BE2C (cell line): Measurements from ENCODE around the gene AP2A1.

Source experiments
- DNase-seq: peaks from one replicate; pipeline ENCODE4 v3.0.0-alpha.2; 2020
- H3K27me3 ChIP-seq: fragments of 250-450 bp; sonication (Bioruptor Pico); 2 replicates; pipeline ENCODE4 v1.5.1; 2020; ENCODE audit warnings: mild to moderate bottlenecking
- H3K36me3 ChIP-seq: fragments of 250-450 bp; sonication (Bioruptor Pico); 2 replicates; pipeline ENCODE4 v1.5.1; 2020; ENCODE audit warnings: mild to moderate bottlenecking
- H3K4me1 ChIP-seq: fragments of 250-450 bp; sonication (Bioruptor Pico); 2 replicates; pipeline ENCODE4 v1.5.1; 2020
- H3K4me3 ChIP-seq: 2 replicates; pipeline ENCODE4 v1.5.1; 2011; ENCODE audit warnings: low read depth, low read length
- H3K9me3 ChIP-seq: fragments of 250-450 bp; sonication (Bioruptor Pico); 2 replicates; pipeline ENCODE4 v1.5.1; 2020
- TF ChIP-seq, protein P1 (sequence below): IDR thresholded peaks from 2 replicates; pipeline ENCODE4 v1.5.1; 2012; ENCODE audit warnings: mild to moderate bottlenecking, low read depth, low read length

AP2A1 gene

DNA sequence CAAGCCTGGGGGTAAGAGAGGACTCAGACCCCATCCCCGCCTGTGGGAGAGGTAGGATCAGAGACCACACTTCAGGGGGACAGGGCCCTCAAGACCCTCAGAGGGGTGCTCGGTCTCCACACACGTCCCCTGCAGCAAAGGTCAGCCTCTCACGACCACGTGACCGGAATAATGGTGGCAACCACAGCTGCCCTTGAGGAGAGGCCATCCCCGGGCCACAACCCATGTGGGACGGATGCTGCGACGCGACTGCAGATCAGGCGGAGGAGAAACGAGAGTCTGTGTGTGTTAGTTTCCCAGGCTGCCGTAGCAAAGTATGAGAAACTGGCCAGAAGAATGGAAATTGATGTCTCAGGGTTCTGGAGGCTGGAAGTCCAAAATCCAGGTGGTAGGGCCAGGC, 60.2 kb downstream of the AP2A1 start:
- H3K36me3 ChIP-seq = peaks cover 23% of the 10 kb centered on the region
- no peaks in the 10 kb centered on the region for H3K27me3 ChIP-seq
- no peaks in the 10 kb centered on the region; the same call in 1 of the 2 replicates for H3K9me3 ChIP-seq
- DNase-seq = no peak
- H3K4me1 ChIP-seq = no peaks in the 10 kb centered on the region
- no peak overlapping the region for H3K4me3 ChIP-seq
- TF ChIP-seq, protein P1, sequence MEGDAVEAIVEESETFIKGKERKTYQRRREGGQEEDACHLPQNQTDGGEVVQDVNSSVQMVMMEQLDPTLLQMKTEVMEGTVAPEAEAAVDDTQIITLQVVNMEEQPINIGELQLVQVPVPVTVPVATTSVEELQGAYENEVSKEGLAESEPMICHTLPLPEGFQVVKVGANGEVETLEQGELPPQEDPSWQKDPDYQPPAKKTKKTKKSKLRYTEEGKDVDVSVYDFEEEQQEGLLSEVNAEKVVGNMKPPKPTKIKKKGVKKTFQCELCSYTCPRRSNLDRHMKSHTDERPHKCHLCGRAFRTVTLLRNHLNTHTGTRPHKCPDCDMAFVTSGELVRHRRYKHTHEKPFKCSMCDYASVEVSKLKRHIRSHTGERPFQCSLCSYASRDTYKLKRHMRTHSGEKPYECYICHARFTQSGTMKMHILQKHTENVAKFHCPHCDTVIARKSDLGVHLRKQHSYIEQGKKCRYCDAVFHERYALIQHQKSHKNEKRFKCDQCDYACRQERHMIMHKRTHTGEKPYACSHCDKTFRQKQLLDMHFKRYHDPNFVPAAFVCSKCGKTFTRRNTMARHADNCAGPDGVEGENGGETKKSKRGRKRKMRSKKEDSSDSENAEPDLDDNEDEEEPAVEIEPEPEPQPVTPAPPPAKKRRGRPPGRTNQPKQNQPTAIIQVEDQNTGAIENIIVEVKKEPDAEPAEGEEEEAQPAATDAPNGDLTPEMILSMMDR = no peak

- H3K9me3 ChIP-seq = no peaks in the 10 kb centered on the region; the same call in 1 of the 2 replicates
- no peak for DNase-seq
- H3K36me3 ChIP-seq = peaks cover 38% of the 10 kb centered on the region
- TF ChIP-seq, protein P1 = no peak
- H3K4me1 ChIP-seq = no peaks in the 10 kb centered on the region
- no peak overlapping the region for H3K4me3 ChIP-seq
- no peaks in the 10 kb centered on the region for H3K27me3 ChIP-seq
Observed at GRCh38 chr19:49829200-49829599, 62.4 kb downstream of the AP2A1 start.

GRCh38 chr19:49829721-49830120, 62.9 kb downstream of the AP2A1 start:
- Histone ChIP-seq H3K36me3 (peaks cover 39% of the 10 kb centered on the region), H3K4me3 (no peak overlapping the region), H3K9me3 (no peaks in the 10 kb centered on the region; the same call in 1 of the 2 replicates), H3K27me3 (no peaks in the 10 kb centered on the region), H3K4me1 (no peaks in the 10 kb centered on the region)
- TF ChIP-seq, protein P1 = no peak
- DNase-seq = no peak

DNA sequence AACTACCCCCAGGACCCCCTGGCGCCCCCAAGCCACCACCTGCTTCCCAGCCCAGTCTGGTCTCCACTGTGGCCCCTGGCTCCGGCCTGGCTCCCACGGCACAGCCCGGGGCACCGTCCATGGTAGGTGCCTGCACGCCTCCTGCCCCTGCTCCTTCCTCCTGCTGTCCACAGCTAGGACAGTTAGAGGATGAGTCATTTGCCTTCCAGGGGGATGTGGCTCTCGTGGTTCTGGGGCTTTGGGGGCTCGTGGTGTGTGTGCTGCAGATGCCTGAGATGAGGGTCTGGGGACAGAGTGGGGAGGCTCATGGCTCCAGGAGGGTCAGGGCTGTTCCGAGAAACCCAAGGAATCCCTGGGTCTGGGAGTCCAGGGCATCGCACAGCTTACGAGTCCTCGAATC, 64.0 kb downstream of the AP2A1 start:
- peaks cover 46% of the 10 kb centered on the region for H3K36me3 ChIP-seq
- H3K4me1 ChIP-seq = no peaks in the 10 kb centered on the region
- H3K9me3 ChIP-seq = no peaks in the 10 kb centered on the region; the same call in 1 of the 2 replicates
- H3K27me3 ChIP-seq = no peaks in the 10 kb centered on the region
- H3K4me3 ChIP-seq = no peak overlapping the region
- no peak for DNase-seq
- TF ChIP-seq, protein P1 = no peak

DNA sequence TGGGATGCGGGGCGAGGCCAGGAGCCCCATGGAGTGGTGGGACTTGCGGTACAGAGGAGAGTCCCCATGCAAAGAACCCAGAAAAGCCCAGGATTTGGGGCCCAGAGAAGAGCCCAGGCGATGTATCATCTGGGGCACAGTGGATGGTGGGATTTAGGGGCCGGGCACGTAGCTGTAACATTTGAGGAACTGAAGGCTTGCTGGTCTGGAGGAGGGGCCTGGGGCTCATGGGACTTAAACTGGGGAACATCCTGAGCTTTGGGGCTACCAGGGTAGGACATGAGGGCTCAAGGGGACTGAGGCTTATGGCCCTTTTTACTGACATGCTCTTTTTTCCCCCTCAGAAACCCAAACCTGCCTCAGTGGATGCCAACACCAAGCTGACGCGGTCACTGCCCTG, 64.8 kb downstream of the AP2A1 start:
- Histone ChIP-seq H3K4me1 (no peaks in the 10 kb centered on the region), H3K9me3 (no peaks in the 10 kb centered on the region; the same call in 1 of the 2 replicates), H3K36me3 (peaks cover 52% of the 10 kb centered on the region), H3K4me3 (no peak overlapping the region), H3K27me3 (no peaks in the 10 kb centered on the region)
- DNase-seq = no peak
- TF ChIP-seq, protein P1 = no peak

- H3K4me3 ChIP-seq = no peak overlapping the region
- H3K36me3 ChIP-seq = peaks cover 57% of the 10 kb centered on the region
- no peaks in the 10 kb centered on the region for H3K4me1 ChIP-seq
- H3K9me3 ChIP-seq = no peaks in the 10 kb centered on the region; the same call in 1 of the 2 replicates
- H3K27me3 ChIP-seq = no peaks in the 10 kb centered on the region
- TF ChIP-seq, protein P1 = no peak
- no peak for DNase-seq
Observed at GRCh38 chr19:49832556-49832955, 65.8 kb downstream of the AP2A1 start.
